GM19455 (cell line): ENCODE data around the gene PITX1.
"Not testable (repeated sequence)": the region's sequence is repeated elsewhere in the genome, so short reads cannot be mapped to it uniquely, and the experiment has no call there.

Experiments used
- ATAC-seq: cut with Tn5 transposase; IDR thresholded peaks from one replicate; pipeline ENCODE4 v1.9.1; 2021; ENCODE audit not compliant: unreplicated experiment

PITX1 gene

GRCh38 chr5:135033901-135034235 lies at the start of gene PITX1:
TSS of gene PITX1 (minus strand) at chr5:135034228. CDS start at chr5:135033881, 347 bp downstream.
- no peak for ATAC-seq

GRCh38 chr5:135083334-135083733 lies 49.3 kb upstream of the PITX1 start:
- not testable (repeated sequence) for ATAC-seq

GRCh38 chr5:135081240-135081639 lies 47.2 kb upstream of the PITX1 start:
- no peak for ATAC-seq

- no peak for ATAC-seq
These were observed 45.7 kb upstream of the PITX1 start for GRCh38 chr5:135079760-135080159.

- ATAC-seq, result no peak
These were observed 45.2 kb upstream of the PITX1 start for GRCh38 chr5:135079099-135079681.

GRCh38 chr5:135076801-135077200 lies 42.8 kb upstream of the PITX1 start:
- no peak for ATAC-seq

- no peak for ATAC-seq
These were observed 42.0 kb upstream of the PITX1 start for GRCh38 chr5:135076051-135076491.

GRCh38 chr5:135075621-135076020 lies 41.6 kb upstream of the PITX1 start:
- ATAC-seq, result no peak

- no peak for ATAC-seq
These were observed 39.8 kb upstream of the PITX1 start for GRCh38 chr5:135073761-135074345.

GRCh38 chr5:135072387-135073281 lies 38.6 kb upstream of the PITX1 start:
- no peak for ATAC-seq

GRCh38 chr5:135071311-135071710 lies 37.3 kb upstream of the PITX1 start:
- no peak for ATAC-seq

GRCh38 chr5:135069895-135070657 lies 36.0 kb upstream of the PITX1 start:
- no peak for ATAC-seq

GRCh38 chr5:135069016-135069770 lies 35.2 kb upstream of the PITX1 start:
- no peak for ATAC-seq

GRCh38 chr5:135067587-135067986 lies 33.6 kb upstream of the PITX1 start:
- no peak for ATAC-seq

GRCh38 chr5:135066781-135067180 lies 32.8 kb upstream of the PITX1 start:
- ATAC-seq, result no peak

- no peak for ATAC-seq
These were observed 31.6 kb upstream of the PITX1 start for GRCh38 chr5:135065306-135066265.

- no peak for ATAC-seq
These were observed 30.2 kb upstream of the PITX1 start for GRCh38 chr5:135064235-135064570.

- ATAC-seq, result no peak
These were observed 29.6 kb upstream of the PITX1 start for GRCh38 chr5:135063511-135064234.

GRCh38 chr5:135063056-135063445 lies 29.0 kb upstream of the PITX1 start:
- ATAC-seq, result no peak
